ENCODE measurements around the gene CDK18. TPM values are rescaled to one million over a fixed set of nuclear protein-coding genes. Genes with fewer than 3 reads are reported as not detected.

The CDK18 gene
- total RNA-seq, 1 donor, result 0.27 TPM

GRCh38 chr1:205580140-205580922, 75.9 kb downstream of the CDK18 start:
- H3K4me3 ChIP-seq (ENCODE audit: low read depth, low read length), result no peak overlapping the region
- TF ChIP-seq, protein P1, sequence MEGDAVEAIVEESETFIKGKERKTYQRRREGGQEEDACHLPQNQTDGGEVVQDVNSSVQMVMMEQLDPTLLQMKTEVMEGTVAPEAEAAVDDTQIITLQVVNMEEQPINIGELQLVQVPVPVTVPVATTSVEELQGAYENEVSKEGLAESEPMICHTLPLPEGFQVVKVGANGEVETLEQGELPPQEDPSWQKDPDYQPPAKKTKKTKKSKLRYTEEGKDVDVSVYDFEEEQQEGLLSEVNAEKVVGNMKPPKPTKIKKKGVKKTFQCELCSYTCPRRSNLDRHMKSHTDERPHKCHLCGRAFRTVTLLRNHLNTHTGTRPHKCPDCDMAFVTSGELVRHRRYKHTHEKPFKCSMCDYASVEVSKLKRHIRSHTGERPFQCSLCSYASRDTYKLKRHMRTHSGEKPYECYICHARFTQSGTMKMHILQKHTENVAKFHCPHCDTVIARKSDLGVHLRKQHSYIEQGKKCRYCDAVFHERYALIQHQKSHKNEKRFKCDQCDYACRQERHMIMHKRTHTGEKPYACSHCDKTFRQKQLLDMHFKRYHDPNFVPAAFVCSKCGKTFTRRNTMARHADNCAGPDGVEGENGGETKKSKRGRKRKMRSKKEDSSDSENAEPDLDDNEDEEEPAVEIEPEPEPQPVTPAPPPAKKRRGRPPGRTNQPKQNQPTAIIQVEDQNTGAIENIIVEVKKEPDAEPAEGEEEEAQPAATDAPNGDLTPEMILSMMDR (IDR thresholded peaks at IDR 0.05; ENCODE audit: insufficient read depth, low read length), result no peak
- DNase-seq (ENCODE audit: low read depth), result no peak

GRCh38 chr1:205580923-205581180, 76.4 kb downstream of the CDK18 start:
- no peak overlapping the region for H3K4me3 ChIP-seq (ENCODE audit: low read depth, low read length)
- TF ChIP-seq, protein P1 (IDR thresholded peaks at IDR 0.05; ENCODE audit: insufficient read depth, low read length), result no peak
- DNase-seq (ENCODE audit: low read depth), result no peak

- TF ChIP-seq, protein P1 (IDR thresholded peaks at IDR 0.05; ENCODE audit: insufficient read depth, low read length), result no peak
- H3K4me3 ChIP-seq (ENCODE audit: low read depth, low read length), result no peak overlapping the region
- DNase-seq (ENCODE audit: low read depth), result no peak
These were observed 77.0 kb downstream of the CDK18 start for GRCh38 chr1:205581321-205581980.

DNA sequence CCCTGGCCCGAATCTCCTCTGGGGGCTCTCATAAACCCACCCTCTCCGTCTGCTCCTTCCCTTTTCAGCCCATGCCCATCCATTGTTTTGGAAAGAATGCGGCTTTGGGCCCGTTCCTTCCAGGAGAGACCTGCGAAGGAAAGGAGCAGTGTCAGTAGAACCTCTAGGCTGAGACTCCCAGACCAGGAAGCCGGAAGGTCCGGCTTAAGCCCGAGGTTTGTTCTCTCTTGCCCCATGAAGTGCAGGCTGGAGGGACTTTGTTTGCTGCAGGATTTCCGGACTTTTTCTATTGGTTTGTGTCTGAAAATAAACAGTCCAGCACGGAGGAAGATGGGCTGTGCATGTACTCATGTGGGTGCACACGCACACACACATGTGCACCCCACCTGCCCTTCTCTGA, 77.6 kb downstream of the CDK18 start:
- no peak overlapping the region for H3K4me3 ChIP-seq (ENCODE audit: low read depth, low read length)
- no peak for DNase-seq (ENCODE audit: low read depth)
- TF ChIP-seq, protein P1 (IDR thresholded peaks at IDR 0.05; ENCODE audit: insufficient read depth, low read length), result no peak

Small RNA genes within 50 kb of the gene (small RNA-seq; reads per million reads assigned to genes)
- not detected for gene RNU2-19P

Other genes starting within 250 kb of the CDK18 start
- 0.74 and 2.9 TPM in 2 replicates for gene NUAK2, start 182.9 kb upstream of the CDK18 start, total RNA-seq (ENCODE audit: low replicate concordance)
- not detected in 2 replicates for gene KLHDC8A, start 147.7 kb upstream of the CDK18 start, total RNA-seq (ENCODE audit: low replicate concordance)
- 0.36 TPM in 1 of 2 replicates, not detected in the other for gene LEMD1, start 82.6 kb upstream of the CDK18 start, total RNA-seq (ENCODE audit: low replicate concordance)
- gene BLACAT1, start 48.6 kb upstream of the CDK18 start, total RNA-seq (ENCODE audit: low replicate concordance), result 0.09 TPM in 1 of 2 replicates, not detected in the other
- 18.4 and 40.9 TPM in 2 replicates for gene ELK4, start 127.3 kb downstream of the CDK18 start, total RNA-seq (ENCODE audit: low replicate concordance)
- 1.7 TPM in 2 replicates for gene SLC45A3, start 175.8 kb downstream of the CDK18 start, total RNA-seq (ENCODE audit: low replicate concordance)
- 145 and 253 TPM in 2 replicates for gene NUCKS1, start 245.5 kb downstream of the CDK18 start, total RNA-seq (ENCODE audit: low replicate concordance)

Measured in fibroblast of the aortic adventitia (primary cell).